ENCODE data around the gene SERGEF.
A peak's percentile ranks its signal among the peaks of the same experiment; 100 is the strongest.

Gene SERGEF

GRCh38 chr11:17760102-17761029 lies 252.5 kb downstream of the SERGEF start:
- no peaks in the 10 kb centered on the region for H3K4me1 ChIP-seq (ENCODE audit: insufficient read depth, insufficient read length)
- TF ChIP-seq ZNF274 (IDR thresholded peaks at IDR 0.05; ENCODE audit: low read depth, low read length) (no peak), SUZ12 (IDR thresholded peaks at IDR 0.05; ENCODE audit: extremely low read depth, insufficient read depth, insufficient read length) (no peak), YY1 (IDR thresholded peaks at IDR 0.05; ENCODE audit: insufficient read depth, insufficient read length) (no peak)
- no peak overlapping the region for H3K9ac ChIP-seq (ENCODE audit: insufficient read length, low read depth)
- H3K4me3 ChIP-seq (ENCODE audit: insufficient read length, low read depth) = no peak overlapping the region
- H3K36me3 ChIP-seq (ENCODE audit: insufficient read depth, insufficient read length, low read length) = no peaks in the 10 kb centered on the region
- H3K27me3 ChIP-seq (ENCODE audit: insufficient read depth, insufficient read length) = no peaks in the 10 kb centered on the region
- H3K9me3 ChIP-seq (ENCODE audit: insufficient read depth, low read length) = no peaks in the 10 kb centered on the region
- DNase-seq (ENCODE audit: low read depth, low spot score) = peak; percentile 64

- Histone ChIP-seq H3K27me3 (ENCODE audit: insufficient read depth, insufficient read length) (no peaks in the 10 kb centered on the region), H3K36me3 (ENCODE audit: insufficient read depth, insufficient read length, low read length) (no peaks in the 10 kb centered on the region), H3K4me1 (ENCODE audit: insufficient read depth, insufficient read length) (no peaks in the 10 kb centered on the region), H3K9ac (ENCODE audit: insufficient read length, low read depth) (no peak overlapping the region), H3K9me3 (ENCODE audit: insufficient read depth, low read length) (no peaks in the 10 kb centered on the region), H3K4me3 (ENCODE audit: insufficient read length, low read depth) (no peak overlapping the region)
- TF ChIP-seq SUZ12 (IDR thresholded peaks at IDR 0.05; ENCODE audit: extremely low read depth, insufficient read depth, insufficient read length) (no peak), ZNF274 (IDR thresholded peaks at IDR 0.05; ENCODE audit: low read depth, low read length) (no peak), YY1 (IDR thresholded peaks at IDR 0.05; ENCODE audit: insufficient read depth, insufficient read length) (no peak)
- DNase-seq (ENCODE audit: low read depth, low spot score) = no peak
These were observed 257.0 kb downstream of the SERGEF start for GRCh38 chr11:17755891-17756290.

DNA sequence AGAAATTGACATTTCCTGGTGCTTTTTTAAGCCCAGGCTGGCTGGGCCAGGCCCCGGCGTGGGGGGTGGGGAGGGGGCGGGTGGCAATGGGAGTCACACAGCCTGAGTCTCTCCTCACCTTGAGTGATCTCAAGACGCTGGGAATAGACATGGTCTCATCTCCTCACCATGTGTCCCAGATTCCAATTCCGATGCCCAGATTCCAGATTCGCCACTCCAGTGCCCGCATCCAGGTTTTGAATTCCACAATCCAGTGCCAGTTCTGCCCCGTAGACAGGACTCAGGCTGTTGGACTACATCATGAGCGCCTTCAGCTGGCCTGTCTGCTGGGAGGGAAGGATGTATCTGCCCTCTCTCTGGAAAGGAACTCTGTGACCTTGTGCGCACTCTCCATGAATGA lies 259.2 kb downstream of the SERGEF start:
- Histone ChIP-seq H3K9me3 (ENCODE audit: insufficient read depth, low read length) (no peaks in the 10 kb centered on the region), H3K36me3 (ENCODE audit: insufficient read depth, insufficient read length, low read length) (no peaks in the 10 kb centered on the region), H3K4me1 (ENCODE audit: insufficient read depth, insufficient read length) (no peaks in the 10 kb centered on the region), H3K9ac (ENCODE audit: insufficient read length, low read depth) (no peak overlapping the region), H3K4me3 (ENCODE audit: insufficient read length, low read depth) (no peak overlapping the region), H3K27me3 (ENCODE audit: insufficient read depth, insufficient read length) (no peaks in the 10 kb centered on the region)
- no peak for TF ChIP-seq YY1 (IDR thresholded peaks at IDR 0.05; ENCODE audit: insufficient read depth, insufficient read length)
- no peak for TF ChIP-seq SUZ12 (IDR thresholded peaks at IDR 0.05; ENCODE audit: extremely low read depth, insufficient read depth, insufficient read length)
- TF ChIP-seq ZNF274 (IDR thresholded peaks at IDR 0.05; ENCODE audit: low read depth, low read length) = no peak
- DNase-seq (ENCODE audit: low read depth, low spot score) = no peak

DNA sequence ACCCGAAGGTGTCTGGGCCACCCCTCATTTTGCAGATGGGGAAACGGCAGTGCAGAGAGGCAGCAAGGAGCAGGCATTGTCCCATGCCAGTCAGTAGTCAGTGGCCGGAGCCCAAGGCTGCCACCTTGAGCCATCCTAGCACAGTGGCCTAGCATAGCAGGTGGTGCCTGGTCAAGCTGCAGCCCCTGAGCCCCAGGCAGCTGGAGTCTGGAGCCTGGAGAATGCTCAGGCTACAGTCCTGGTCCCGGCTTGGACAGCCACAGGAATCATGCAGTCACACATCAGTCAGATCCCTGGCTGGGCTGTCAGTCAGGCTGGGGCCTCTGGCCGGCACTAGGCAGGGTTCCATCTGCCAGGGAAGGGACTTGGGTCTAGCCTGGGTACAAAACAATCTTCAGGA lies 259.7 kb downstream of the SERGEF start:
- Histone ChIP-seq H3K4me1 (ENCODE audit: insufficient read depth, insufficient read length) (no peaks in the 10 kb centered on the region), H3K27me3 (ENCODE audit: insufficient read depth, insufficient read length) (no peaks in the 10 kb centered on the region), H3K9ac (ENCODE audit: insufficient read length, low read depth) (no peak overlapping the region), H3K36me3 (ENCODE audit: insufficient read depth, insufficient read length, low read length) (no peaks in the 10 kb centered on the region), H3K4me3 (ENCODE audit: insufficient read length, low read depth) (no peak overlapping the region), H3K9me3 (ENCODE audit: insufficient read depth, low read length) (no peaks in the 10 kb centered on the region)
- TF ChIP-seq ZNF274 (IDR thresholded peaks at IDR 0.05; ENCODE audit: low read depth, low read length) = no peak
- no peak for TF ChIP-seq SUZ12 (IDR thresholded peaks at IDR 0.05; ENCODE audit: extremely low read depth, insufficient read depth, insufficient read length)
- no peak for TF ChIP-seq YY1 (IDR thresholded peaks at IDR 0.05; ENCODE audit: insufficient read depth, insufficient read length)
- no peak for DNase-seq (ENCODE audit: low read depth, low spot score)

DNA sequence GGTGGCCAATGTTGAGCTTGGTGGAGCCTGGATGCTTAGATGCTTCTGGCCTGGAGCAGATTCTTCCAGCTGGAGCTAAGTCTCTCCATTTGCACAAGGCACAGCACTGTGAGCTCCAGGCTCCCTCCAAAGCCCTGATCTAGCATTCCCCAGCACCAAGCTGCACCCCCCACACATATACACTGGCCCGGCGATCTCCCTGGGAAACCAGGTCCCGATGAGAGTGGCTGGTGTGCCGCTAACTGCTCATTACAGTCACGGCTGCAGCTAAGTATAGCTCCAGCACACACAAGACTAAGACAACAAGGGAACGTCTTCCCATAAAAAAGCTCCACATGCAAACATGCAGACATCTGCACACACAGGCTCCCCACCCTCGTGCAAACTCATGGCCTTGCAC lies 260.7 kb downstream of the SERGEF start:
- no peak for DNase-seq (ENCODE audit: low read depth, low spot score)
- no peaks in the 10 kb centered on the region for H3K27me3 ChIP-seq (ENCODE audit: insufficient read depth, insufficient read length)
- TF ChIP-seq ZNF274 (IDR thresholded peaks at IDR 0.05; ENCODE audit: low read depth, low read length) = no peak
- no peak for TF ChIP-seq SUZ12 (IDR thresholded peaks at IDR 0.05; ENCODE audit: extremely low read depth, insufficient read depth, insufficient read length)
- no peak for TF ChIP-seq YY1 (IDR thresholded peaks at IDR 0.05; ENCODE audit: insufficient read depth, insufficient read length)

DNA sequence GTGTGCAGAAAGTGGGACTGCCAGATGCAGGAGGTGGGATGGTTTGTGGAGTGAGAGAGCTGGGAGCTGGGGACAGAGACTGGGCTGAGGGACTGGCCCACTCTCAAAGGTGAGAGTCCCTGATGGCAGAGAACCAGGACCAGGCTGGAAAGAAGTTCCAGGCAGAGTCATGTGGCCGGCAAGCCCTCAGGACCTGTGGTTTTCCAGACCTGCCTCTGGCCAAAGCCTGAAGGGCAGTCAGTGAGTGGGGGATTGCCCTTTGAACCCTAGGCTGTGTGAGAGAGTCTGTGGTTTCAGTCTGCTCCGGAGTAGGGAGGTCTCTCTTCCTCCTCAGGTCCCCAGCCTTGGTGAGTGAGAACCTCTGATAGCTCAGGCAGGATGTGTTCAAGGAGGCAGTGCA lies 261.3 kb downstream of the SERGEF start:
- Histone ChIP-seq H3K9ac (ENCODE audit: insufficient read length, low read depth) (no peak overlapping the region), H3K27me3 (ENCODE audit: insufficient read depth, insufficient read length) (no peaks in the 10 kb centered on the region), H3K9me3 (ENCODE audit: insufficient read depth, low read length) (no peaks in the 10 kb centered on the region), H3K4me3 (ENCODE audit: insufficient read length, low read depth) (no peak overlapping the region), H3K4me1 (ENCODE audit: insufficient read depth, insufficient read length) (no peaks in the 10 kb centered on the region), H3K36me3 (ENCODE audit: insufficient read depth, insufficient read length, low read length) (no peaks in the 10 kb centered on the region)
- no peak for DNase-seq (ENCODE audit: low read depth, low spot score)
- TF ChIP-seq YY1 (IDR thresholded peaks at IDR 0.05; ENCODE audit: insufficient read depth, insufficient read length) (no peak), SUZ12 (IDR thresholded peaks at IDR 0.05; ENCODE audit: extremely low read depth, insufficient read depth, insufficient read length) (no peak), ZNF274 (IDR thresholded peaks at IDR 0.05; ENCODE audit: low read depth, low read length) (no peak)

More for the DNA sequence above, 260.7 kb downstream of the SERGEF start:
- no peak overlapping the region for H3K9ac ChIP-seq (ENCODE audit: insufficient read length, low read depth)
- no peak overlapping the region for H3K4me3 ChIP-seq (ENCODE audit: insufficient read length, low read depth)
- H3K4me1 ChIP-seq (ENCODE audit: insufficient read depth, insufficient read length) = no peaks in the 10 kb centered on the region
- no peaks in the 10 kb centered on the region for H3K9me3 ChIP-seq (ENCODE audit: insufficient read depth, low read length)
- no peaks in the 10 kb centered on the region for H3K36me3 ChIP-seq (ENCODE audit: insufficient read depth, insufficient read length, low read length)

DNA sequence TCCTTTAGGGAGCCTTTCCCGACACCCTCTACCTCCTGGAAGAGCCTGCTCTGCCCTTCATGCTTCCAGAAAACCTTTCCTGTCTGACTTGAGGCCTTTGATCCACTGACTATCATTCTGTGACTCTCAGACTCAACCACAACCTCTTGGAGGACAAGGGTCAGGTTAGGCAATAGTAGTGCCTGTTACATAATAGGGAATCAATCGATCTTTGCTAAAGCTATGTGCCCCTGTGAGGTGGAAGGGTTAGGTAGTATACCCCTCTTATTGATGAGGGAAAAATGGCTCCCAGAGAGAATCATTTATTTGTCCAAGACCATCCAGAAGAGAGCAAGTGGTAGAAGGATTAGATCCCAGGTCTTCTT lies 262.1 kb downstream of the SERGEF start:
- TF ChIP-seq ZNF274 (IDR thresholded peaks at IDR 0.05; ENCODE audit: low read depth, low read length) (no peak), YY1 (IDR thresholded peaks at IDR 0.05; ENCODE audit: insufficient read depth, insufficient read length) (no peak), SUZ12 (IDR thresholded peaks at IDR 0.05; ENCODE audit: extremely low read depth, insufficient read depth, insufficient read length) (no peak)
- Histone ChIP-seq H3K27me3 (ENCODE audit: insufficient read depth, insufficient read length) (no peaks in the 10 kb centered on the region), H3K4me1 (ENCODE audit: insufficient read depth, insufficient read length) (no peaks in the 10 kb centered on the region), H3K9me3 (ENCODE audit: insufficient read depth, low read length) (no peaks in the 10 kb centered on the region), H3K9ac (ENCODE audit: insufficient read length, low read depth) (no peak overlapping the region), H3K36me3 (ENCODE audit: insufficient read depth, insufficient read length, low read length) (no peaks in the 10 kb centered on the region), H3K4me3 (ENCODE audit: insufficient read length, low read depth) (no peak overlapping the region)
- no peak for DNase-seq (ENCODE audit: low read depth, low spot score)

All from NT2/D1 (cell line).